GM23338 (cell line): Measurements from ENCODE around the gene CDHR3. TPM values are rescaled to one million over a fixed set of nuclear protein-coding genes. Genes with fewer than 3 reads are reported as not detected.

ENCODE experiments used
- ATAC-seq: fragments of 200-7000 bp; cut with Tn5 transposase; 3 replicates; pipeline ENCODE4 v1.9.1; 2020
- DNase-seq: peaks from one replicate; pipeline ENCODE4 v3.0.0-alpha.2; 2015; ENCODE audit warnings: low spot score
- H2AFZ ChIP-seq: fragments of 200-600 bp; sonication (generic); 2 replicates; pipeline ENCODE4 v1.8.0; 2016; ENCODE audit warnings: antibody characterized with exemption, mild to moderate bottlenecking, moderate library complexity
- H3F3A ChIP-seq: fragments of 200-600 bp; sonication (generic); replicated peaks from 2 replicates; pipeline ENCODE4 v1.8.0; 2017; ENCODE audit warnings: antibody characterized with exemption, mixed run types, low read depth
- H3K27ac ChIP-seq: fragments of 200-600 bp; sonication (generic); 2 replicates; pipeline ENCODE4 v1.6.1; 2016; ENCODE audit warnings: low read depth
- H3K27me3 ChIP-seq: fragments of 200-600 bp; sonication (generic); 2 replicates; pipeline ENCODE4 v1.8.0; 2016; ENCODE audit warnings: mild to moderate bottlenecking, mixed run types, moderate library complexity; ENCODE audit not compliant: insufficient read depth
- H3K36me3 ChIP-seq: fragments of 200-600 bp; sonication (generic); 2 replicates; pipeline ENCODE4 v1.8.0; 2016; ENCODE audit warnings: mild to moderate bottlenecking; ENCODE audit not compliant: insufficient read depth
- H3K4me1 ChIP-seq: fragments of 200-600 bp; sonication (generic); 2 replicates; pipeline ENCODE4 v1.8.0; 2016; ENCODE audit warnings: mild to moderate bottlenecking, moderate library complexity; ENCODE audit not compliant: insufficient read depth
- H3K4me2 ChIP-seq: fragments of 200-600 bp; sonication (generic); 2 replicates; pipeline ENCODE4 v1.7.1; 2017; ENCODE audit warnings: mixed run types
- H3K4me3 ChIP-seq: fragments of 200-600 bp; sonication (generic); 2 replicates; pipeline ENCODE4 v1.6.1; 2016; ENCODE audit warnings: mixed run types
- H3K79me2 ChIP-seq: fragments of 200-600 bp; sonication (generic); replicated peaks from 2 replicates; pipeline ENCODE4 v1.8.0; 2017; ENCODE audit warnings: mild to moderate bottlenecking; ENCODE audit not compliant: insufficient read depth
- H3K9me2 ChIP-seq: fragments of 200-600 bp; sonication (generic); 2 replicates; pipeline ENCODE4 v1.8.0; 2017; ENCODE audit not compliant: insufficient read depth
- H4K20me1 ChIP-seq: fragments of 200-600 bp; sonication (generic); replicated peaks from 2 replicates; pipeline ENCODE4 v1.8.0; 2017; ENCODE audit warnings: mild to moderate bottlenecking; ENCODE audit not compliant: insufficient read depth
- H3K27ac Mint-ChIP-seq: 2 replicates; pipeline ENCODE4 v1.8.0; 2020; ENCODE audit warnings: inconsistent platforms, mild to moderate bottlenecking, moderate library complexity, mixed read lengths
- H3K27me3 Mint-ChIP-seq: 3 replicates; pipeline ENCODE4 v1.8.0; 2022; ENCODE audit warnings: low read depth, mild to moderate bottlenecking, moderate library complexity, mixed read lengths, inconsistent platforms; ENCODE audit not compliant: insufficient read depth, poor library complexity
- H3K36me3 Mint-ChIP-seq: 3 replicates; pipeline ENCODE4 v1.8.0; 2021; ENCODE audit warnings: low read depth, mild to moderate bottlenecking, inconsistent platforms, moderate library complexity, mixed read lengths
- H3K4me1 Mint-ChIP-seq: 3 replicates; pipeline ENCODE4 v1.8.0; 2020; ENCODE audit warnings: mild to moderate bottlenecking, inconsistent platforms, mixed read lengths
- H3K4me3 Mint-ChIP-seq: 3 replicates; pipeline ENCODE4 v1.8.0; 2021; ENCODE audit warnings: moderate library complexity, mild to moderate bottlenecking, inconsistent platforms, mixed read lengths
- H3K9me3 Mint-ChIP-seq: 3 replicates; pipeline ENCODE4 v1.8.0; 2020; ENCODE audit warnings: moderate library complexity, mild to moderate bottlenecking, inconsistent platforms, mixed read lengths
- CREB1 ChIP-seq: fragments of 250-450 bp; sonication (Bioruptor Pico); IDR thresholded peaks from 2 replicates; pipeline ENCODE4 v1.5.0; 2020; ENCODE audit warnings: low read depth, mild to moderate bottlenecking, moderate library complexity
- EZH2 ChIP-seq: fragments of 200-600 bp; sonication (generic); IDR thresholded peaks from one replicate; pipeline ENCODE4 v1.8.0; 2017; ENCODE audit warnings: antibody characterized with exemption, mild to moderate bottlenecking, low read depth; ENCODE audit not compliant: unreplicated experiment
- JUNB ChIP-seq: IDR thresholded peaks from one replicate; pipeline ENCODE4 v1.6.1; 2016; ENCODE audit warnings: antibody characterized with exemption; ENCODE audit not compliant: unreplicated experiment
- NANOG ChIP-seq: IDR thresholded peaks from 2 replicates; pipeline ENCODE4 v1.6.1; 2016; ENCODE audit warnings: antibody characterized with exemption, borderline replicate concordance
- POLR2AphosphoS5 ChIP-seq: IDR thresholded peaks from 2 replicates; pipeline ENCODE4 v1.6.1; 2016; ENCODE audit warnings: antibody characterized with exemption, low read depth
- ZNF114 ChIP-seq: fragments of 250-450 bp; sonication (Bioruptor Pico); IDR thresholded peaks from 2 replicates; pipeline ENCODE4 v1.5.0; 2020; ENCODE audit warnings: mild to moderate bottlenecking, moderate library complexity
- ZNF331 ChIP-seq: fragments of 250-450 bp; sonication (Bioruptor Pico); IDR thresholded peaks from 2 replicates; pipeline ENCODE4 v1.5.0; 2020; ENCODE audit warnings: low read depth, mild to moderate bottlenecking, moderate library complexity
- ZNF462 ChIP-seq: fragments of 250-450 bp; sonication (Bioruptor Pico); IDR thresholded peaks from 2 replicates; pipeline ENCODE4 v1.5.0; 2020; ENCODE audit warnings: mild to moderate bottlenecking, moderate library complexity
- polyA plus RNA-seq: library from polyadenylated mRNA; unstranded; fragments of >200 nt; fragmentation: Nextera tagmentation; extraction: Ambion mirVana; gene quantifications from 2 replicates; pipeline ENCODE4 v1.2.1, GENCODE V29; 2016
- total RNA-seq: library from RNA; depleted of rRNA; stranded (reverse); fragments of >200 nt; shearing (Covaris generic); gene quantifications from 2 replicates; pipeline ENCODE4 v1.2.3, GENCODE V29; 2014

CDHR3 gene
- total and polyA plus RNA-seq, 2 experiments from 2014 or later = 5.1 to 12.2 TPM

DNA sequence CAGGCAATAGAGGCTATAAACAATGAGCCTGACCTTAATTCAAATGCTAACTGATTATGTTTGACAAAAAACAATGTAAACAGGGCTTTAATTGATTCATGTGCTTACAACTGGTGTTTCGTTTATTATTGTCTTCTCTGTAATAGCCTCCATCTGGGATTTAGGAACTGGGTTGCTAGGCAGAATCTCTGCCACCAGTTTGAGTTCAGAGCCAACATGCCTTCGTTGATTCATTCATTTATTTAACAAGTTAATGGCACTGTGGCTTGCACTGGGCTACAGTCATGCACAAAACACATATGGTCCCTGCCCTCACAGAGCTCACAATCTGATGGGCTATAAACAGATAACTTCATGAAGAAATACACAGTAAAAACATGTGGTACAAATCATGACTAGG is 19.6 kb upstream of the CDHR3 start:
- Histone ChIP-seq H3K27me3 (no peaks in the 10 kb centered on the region), H4K20me1 (no peaks in the 10 kb centered on the region), H3K79me2 (no peaks in the 10 kb centered on the region), H2AFZ (no peak overlapping the region), H3F3A (no peaks in the 10 kb centered on the region), H3K27ac (no peak overlapping the region), H3K4me2 (no peak overlapping the region), H3K36me3 (no peaks in the 10 kb centered on the region), H3K4me3 (no peak overlapping the region), H3K9me2 (peaks cover 3% of the 10 kb centered on the region; the same call in 1 of the 2 replicates), H3K4me1 (peaks cover 5% of the 10 kb centered on the region)
- Mint-ChIP-seq H3K4me1 (no peaks in the 10 kb centered on the region; the same call in 1 of the 3 replicates), H3K27ac (no peak overlapping the region), H3K36me3 (peaks cover 4% of the 10 kb centered on the region; the same call in 2 of the 3 replicates), H3K9me3 (no peaks in the 10 kb centered on the region), H3K27me3 (peaks cover 10% of the 10 kb centered on the region), H3K4me3 (no peak overlapping the region)
- DNase-seq (no peak), ATAC-seq (no peak)
- TF ChIP-seq NANOG (no peak), ZNF331 (no peak), POLR2AphosphoS5 (no peak), ZNF114 (CRISPR knock-in tag) (no peak), CREB1 (CRISPR knock-in tag) (no peak), JUNB (no peak), EZH2 (no peak)

DNA sequence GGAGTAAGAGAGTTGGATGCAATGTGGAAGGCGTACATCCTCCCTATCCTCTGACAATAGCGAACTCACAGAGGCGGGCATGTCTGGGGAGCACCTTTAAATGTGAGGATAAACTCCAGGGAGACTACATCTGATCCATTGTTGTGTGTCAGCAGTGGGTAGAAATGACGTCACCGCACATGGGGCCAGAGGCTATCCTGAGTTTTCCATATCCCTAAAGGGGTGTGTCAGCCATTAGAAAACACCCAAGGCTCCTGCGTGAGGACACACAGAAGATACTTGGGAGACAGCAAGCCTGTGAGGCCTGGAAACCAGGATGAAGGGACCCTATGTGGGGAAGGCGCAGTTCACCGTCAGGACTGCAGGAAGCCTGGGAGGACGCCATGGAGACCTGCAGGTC is 17.2 kb upstream of the CDHR3 start:
- DNase-seq (no peak), ATAC-seq (no peak)
- peaks cover 3% of the 10 kb centered on the region; the same call in 1 of the 2 replicates for H3K9me2 ChIP-seq
- H3K27ac ChIP-seq = no peak overlapping the region
- Mint-ChIP-seq H3K36me3 (peaks cover 4% of the 10 kb centered on the region), H3K27me3 (peaks cover 7% of the 10 kb centered on the region), H3K4me3 (no peak overlapping the region), H3K4me1 (no peaks in the 10 kb centered on the region; the same call in 1 of the 3 replicates), H3K27ac (no peak overlapping the region), H3K9me3 (peaks cover 12% of the 10 kb centered on the region)
- no peak overlapping the region for H3K4me3 ChIP-seq
- no peaks in the 10 kb centered on the region for H3K36me3 ChIP-seq
- H2AFZ ChIP-seq = no peak overlapping the region
- H3K4me2 ChIP-seq = no peak overlapping the region
- no peaks in the 10 kb centered on the region for H3K27me3 ChIP-seq
- H3K79me2 ChIP-seq = no peaks in the 10 kb centered on the region
- no peaks in the 10 kb centered on the region for H3F3A ChIP-seq
- no peaks in the 10 kb centered on the region for H4K20me1 ChIP-seq
- TF ChIP-seq ZNF462 (CRISPR knock-in tag) = no peak
- no peaks in the 10 kb centered on the region for H3K4me1 ChIP-seq
